OCI-LY3 (cell line): ENCODE results near the gene CABP2.

ENCODE experiments used
- EZH2phosphoT487 ChIP-seq: fragments of 200-600 bp; shearing (Covaris generic); IDR thresholded peaks from 2 replicates; pipeline ENCODE4 v1.6.1; 2018; ENCODE audit warnings: antibody characterized with exemption, mixed run types, low read depth
- TF ChIP-seq, protein P1 (sequence below): fragments of 200-600, 300-600 bp; sonication (generic); IDR thresholded peaks from 2 replicates; pipeline ENCODE4 v1.5.1; 2014; ENCODE audit warnings: antibody characterized with exemption, low read length, low read depth

- TF ChIP-seq, protein P1, sequence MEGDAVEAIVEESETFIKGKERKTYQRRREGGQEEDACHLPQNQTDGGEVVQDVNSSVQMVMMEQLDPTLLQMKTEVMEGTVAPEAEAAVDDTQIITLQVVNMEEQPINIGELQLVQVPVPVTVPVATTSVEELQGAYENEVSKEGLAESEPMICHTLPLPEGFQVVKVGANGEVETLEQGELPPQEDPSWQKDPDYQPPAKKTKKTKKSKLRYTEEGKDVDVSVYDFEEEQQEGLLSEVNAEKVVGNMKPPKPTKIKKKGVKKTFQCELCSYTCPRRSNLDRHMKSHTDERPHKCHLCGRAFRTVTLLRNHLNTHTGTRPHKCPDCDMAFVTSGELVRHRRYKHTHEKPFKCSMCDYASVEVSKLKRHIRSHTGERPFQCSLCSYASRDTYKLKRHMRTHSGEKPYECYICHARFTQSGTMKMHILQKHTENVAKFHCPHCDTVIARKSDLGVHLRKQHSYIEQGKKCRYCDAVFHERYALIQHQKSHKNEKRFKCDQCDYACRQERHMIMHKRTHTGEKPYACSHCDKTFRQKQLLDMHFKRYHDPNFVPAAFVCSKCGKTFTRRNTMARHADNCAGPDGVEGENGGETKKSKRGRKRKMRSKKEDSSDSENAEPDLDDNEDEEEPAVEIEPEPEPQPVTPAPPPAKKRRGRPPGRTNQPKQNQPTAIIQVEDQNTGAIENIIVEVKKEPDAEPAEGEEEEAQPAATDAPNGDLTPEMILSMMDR = no peak
- TF ChIP-seq EZH2phosphoT487 = no peak
These were observed 50.4 kb downstream of the CABP2 start for GRCh38 chr11:67472882-67473281.
